Endothelial cell of umbilical vein (primary cell): ENCODE measurements around the gene OR2H1. TPM values are rescaled to one million over a fixed set of nuclear protein-coding genes. Genes with fewer than 3 reads are reported as not detected.

Experiments
- BruUV-seq: library from RNA; stranded (reverse); fragments of 400-500 nt; replicated peaks from 2 replicates; lab custom pipeline; 2021; lab: Mats Ljungman, UMichigan
- CTCF ChIA-PET: fragments of 300-600, 350-600 bp; sonication (Branson Sonifier 250); formaldehyde crosslinking; loops from one replicate; lab custom pipeline; 2021; ENCODE audit warnings: antibody characterized with exemption, inconsistent platforms; lab: Charles Lee
- POLR2A ChIA-PET: fragments of 300-600, 350-600 bp; sonication (Branson Sonifier 250); formaldehyde crosslinking; loops from one replicate; lab custom pipeline; 2021; ENCODE audit warnings: antibody characterized with exemption, inconsistent platforms; lab: Charles Lee
- DNase-seq: peaks from one replicate; pipeline ENCODE4 v3.0.0-alpha.2; 2011; ENCODE audit warnings: low read depth, low spot score
- FAIRE-seq: peaks from 2 replicates; lab custom pipeline; 2011; peaks lifted over from hg19 to GRCh38; lab: Jason Lieb, UNC
- H2AFZ ChIP-seq: 2 replicates; pipeline ENCODE4 v1.6.0; 2012; ENCODE audit warnings: low read depth, low read length, control low read depth, inconsistent platforms
- H3K27ac ChIP-seq: 2 replicates; pipeline ENCODE4 v1.5.1; 2011; ENCODE audit warnings: low read depth, mild to moderate bottlenecking, control low read depth, low read length, moderate library complexity; ENCODE audit not compliant: insufficient read depth
- H3K27me3 ChIP-seq, 2 experiments: 2 replicates each; pipeline versions ENCODE4 v1.6.0 to v1.6.1; 2011; ENCODE audit warnings: low read length in 2 of 2, mixed read lengths in 1 of 2; ENCODE audit not compliant: control insufficient read depth in 2 of 2, insufficient read depth in 2 of 2
- H3K36me3 ChIP-seq, 2 experiments: 2 replicates in 1 of 2; 3 replicates in 1 of 2; pipeline ENCODE4 v1.5.1; 2011; ENCODE audit warnings: low read length in 2 of 2, mild to moderate bottlenecking in 1 of 2, moderate library complexity in 1 of 2; ENCODE audit not compliant: control insufficient read depth in 2 of 2, insufficient read depth in 2 of 2; ENCODE audit errors: extremely low read depth in 1 of 2
- H3K4me1 ChIP-seq: 3 replicates; pipeline ENCODE4 v1.5.1; 2011; ENCODE audit warnings: mild to moderate bottlenecking, low read length; ENCODE audit not compliant: control insufficient read depth, insufficient read depth; ENCODE audit errors: extremely low read depth
- H3K4me2 ChIP-seq: 2 replicates; pipeline ENCODE4 v1.6.1; 2011; ENCODE audit warnings: low read length, control low read depth, mixed read lengths; ENCODE audit not compliant: insufficient read depth
- H3K4me3 ChIP-seq, 3 experiments: fragments of 200-600 bp in 1 of 3; sonication (generic), shearing (Covaris generic) in 1 of 3; replicated peaks in 1 of 3; 2 replicates each; pipeline ENCODE4 v1.5.1; 2011 to 2016; ENCODE audit warnings: control low read depth in 3 of 3, low read length in 3 of 3, mild to moderate bottlenecking in 2 of 3, inconsistent platforms in 1 of 3, low read depth in 1 of 3, moderate library complexity in 1 of 3; ENCODE audit not compliant: insufficient read depth in 1 of 3
- H3K79me2 ChIP-seq: 2 replicates; pipeline ENCODE4 v1.6.0; 2012; ENCODE audit warnings: low read length, inconsistent platforms; ENCODE audit not compliant: control insufficient read depth, insufficient read depth
- H3K9ac ChIP-seq: replicated peaks from 2 replicates; pipeline ENCODE3; 2011; ENCODE audit warnings: low read length, control low read depth; ENCODE audit not compliant: insufficient read depth; ENCODE audit errors: extremely low read depth
- H3K9me1 ChIP-seq: replicated peaks from 3 replicates; pipeline ENCODE4 v1.6.0; 2011; ENCODE audit warnings: mild to moderate bottlenecking, low read length; ENCODE audit not compliant: control insufficient read depth, insufficient read depth; ENCODE audit errors: extremely low read depth
- H3K9me3 ChIP-seq: replicated peaks from 2 replicates; pipeline ENCODE4 v1.5.1; 2012; ENCODE audit warnings: low read length, inconsistent platforms; ENCODE audit not compliant: control insufficient read depth, insufficient read depth
- H4K20me1 ChIP-seq: replicated peaks from 2 replicates; pipeline ENCODE3; 2011; ENCODE audit warnings: mild to moderate bottlenecking, low read length; ENCODE audit not compliant: control insufficient read depth, insufficient read depth; ENCODE audit errors: extremely low read depth
- EZH2 ChIP-seq: IDR thresholded peaks from 2 replicates; pipeline ENCODE4 v1.6.1; 2012; ENCODE audit warnings: borderline replicate concordance, low read depth, mild to moderate bottlenecking, moderate library complexity, low read length, inconsistent platforms; ENCODE audit not compliant: severe bottlenecking
- FOS ChIP-seq: IDR thresholded peaks from 2 replicates; pipeline ENCODE4 v1.6.1; 2011; ENCODE audit warnings: mild to moderate bottlenecking, low read length, moderate library complexity, borderline replicate concordance; ENCODE audit not compliant: insufficient read depth
- GATA2 ChIP-seq: IDR thresholded peaks from 2 replicates; pipeline ENCODE4 v1.7.0; 2011; ENCODE audit warnings: low read depth, mild to moderate bottlenecking, moderate library complexity, mixed read lengths, low read length; ENCODE audit not compliant: insufficient read length, insufficient read depth
- JUN ChIP-seq: IDR thresholded peaks from 2 replicates; pipeline ENCODE4 v1.6.1; 2011; ENCODE audit warnings: borderline replicate concordance, low read depth; ENCODE audit not compliant: insufficient read length, insufficient read depth
- MYC ChIP-seq: IDR thresholded peaks from one replicate; pipeline ENCODE4 v1.6.1; 2011; ENCODE audit warnings: mild to moderate bottlenecking, low read depth, low read length
- POLR2A ChIP-seq: IDR thresholded peaks from 2 replicates; pipeline ENCODE4 v1.6.1; 2012; ENCODE audit warnings: low read depth, mild to moderate bottlenecking, control low read depth, low read length
- POLR2AphosphoS5 ChIP-seq: IDR thresholded peaks from 2 replicates; pipeline ENCODE4 v1.6.1; 2012; ENCODE audit warnings: low read depth, mild to moderate bottlenecking, control low read depth, low read length, moderate library complexity; ENCODE audit not compliant: insufficient read depth
- dilution Hi-C: fragments of 300-500 bp; cut with MboI; formaldehyde crosslinking; loops from one replicate; pipeline ENCODE4 v1.15.0; 2019; ENCODE audit warnings: low sequenced_read_pairs; ENCODE audit not compliant: extremely low pct_ligation_motif_present
- intact Hi-C: fragments of 100-400 bp; cut with micrococcal nuclease; formaldehyde crosslinking; loops from one replicate; pipeline ENCODE4 v1.10.0; 2022
- polyA plus RNA-seq, 4 experiments: library from polyadenylated mRNA; depleted of rRNA in 3 of 4; stranded (reverse) in 3 of 4; unstranded in 1 of 4; fragments of >200 nt; gene quantifications; 2 replicates each; pipeline versions ENCODE4 v1.2.1 to v1.2.3, GENCODE V29; 2011 to 2012; ENCODE audit warnings: missing spikeins in 1 of 4
- total RNA-seq: library from RNA; stranded (reverse); gene quantifications from 2 replicates; pipeline ENCODE4 v1.2.3, GENCODE V29; 2021
- TF ChIP-seq, protein P1 (sequence below): IDR thresholded peaks from 2 replicates; pipeline ENCODE4 v1.6.1; 2011; ENCODE audit not compliant: insufficient read depth, insufficient read length
- TF ChIP-seq, protein P2 (sequence below), 2 donors: IDR thresholded peaks; 1 replicate in 1 of 2; 2 replicates in 1 of 2; pipeline ENCODE4 v1.5.1; 2011; ENCODE audit warnings: low read length in 2 of 2, mild to moderate bottlenecking in 2 of 2, moderate library complexity in 2 of 2, control low read depth in 1 of 2, inconsistent platforms in 1 of 2, low read depth in 1 of 2; ENCODE audit not compliant: insufficient read depth in 1 of 2; ENCODE audit errors: extremely low read depth in 1 of 2

Gene OR2H1
- total and polyA plus RNA-seq, 2 donors (not counting 3 experiments of a cell fraction or from before 2014, with no cell fraction given), result not detected

GRCh38 chr6:29414588-29414987, 42.4 kb upstream of the OR2H1 start, which contains the start of gene OR12D1:
Gene OR12D1, plus strand, starts transcription at chr6:29414928.
- no peak for FAIRE-seq
- ChIA-PET CTCF (no interaction called here), POLR2A (no interaction called here)

More at GRCh38 chr6:29414588-29414987, 42.4 kb upstream of the OR2H1 start, which contains the start of gene OR12D1:
- Histone ChIP-seq H3K79me2 (no peaks in the 10 kb centered on the region), H3K9me1 (no peaks in the 10 kb centered on the region), H3K9ac (no peak within 1 kb of the TSS), H3K4me2 (no peak within 1 kb of the TSS), H3K4me1 (no peaks in the 10 kb centered on the region), H3K27ac (no peak within 1 kb of the TSS), H2AFZ (no peak within 1 kb of the TSS), H3K27me3 (no peaks in the 10 kb centered on the region), H3K4me3 (no peak within 1 kb of the TSS), H3K9me3 (peaks cover 2% of the 10 kb centered on the region), H4K20me1 (no peaks in the 10 kb centered on the region), H3K36me3 (no peaks in the 10 kb centered on the region)
- BruUV-seq, result no TSS peak
- intact Hi-C loops, result no loop called here
- dilution Hi-C loops, result no loop called here
- TF ChIP-seq, protein P1, sequence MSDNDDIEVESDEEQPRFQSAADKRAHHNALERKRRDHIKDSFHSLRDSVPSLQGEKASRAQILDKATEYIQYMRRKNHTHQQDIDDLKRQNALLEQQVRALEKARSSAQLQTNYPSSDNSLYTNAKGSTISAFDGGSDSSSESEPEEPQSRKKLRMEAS, result no peak
- no peak for TF ChIP-seq GATA2
- no peak for TF ChIP-seq MYC
- no peak for TF ChIP-seq JUN
- no peak for TF ChIP-seq EZH2
- TF ChIP-seq POLR2A, result no peak
- no peak for TF ChIP-seq POLR2AphosphoS5
- no peak for TF ChIP-seq FOS
- TF ChIP-seq, protein P2, sequence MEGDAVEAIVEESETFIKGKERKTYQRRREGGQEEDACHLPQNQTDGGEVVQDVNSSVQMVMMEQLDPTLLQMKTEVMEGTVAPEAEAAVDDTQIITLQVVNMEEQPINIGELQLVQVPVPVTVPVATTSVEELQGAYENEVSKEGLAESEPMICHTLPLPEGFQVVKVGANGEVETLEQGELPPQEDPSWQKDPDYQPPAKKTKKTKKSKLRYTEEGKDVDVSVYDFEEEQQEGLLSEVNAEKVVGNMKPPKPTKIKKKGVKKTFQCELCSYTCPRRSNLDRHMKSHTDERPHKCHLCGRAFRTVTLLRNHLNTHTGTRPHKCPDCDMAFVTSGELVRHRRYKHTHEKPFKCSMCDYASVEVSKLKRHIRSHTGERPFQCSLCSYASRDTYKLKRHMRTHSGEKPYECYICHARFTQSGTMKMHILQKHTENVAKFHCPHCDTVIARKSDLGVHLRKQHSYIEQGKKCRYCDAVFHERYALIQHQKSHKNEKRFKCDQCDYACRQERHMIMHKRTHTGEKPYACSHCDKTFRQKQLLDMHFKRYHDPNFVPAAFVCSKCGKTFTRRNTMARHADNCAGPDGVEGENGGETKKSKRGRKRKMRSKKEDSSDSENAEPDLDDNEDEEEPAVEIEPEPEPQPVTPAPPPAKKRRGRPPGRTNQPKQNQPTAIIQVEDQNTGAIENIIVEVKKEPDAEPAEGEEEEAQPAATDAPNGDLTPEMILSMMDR (IDR thresholded peaks at IDR 0.05; ENCODE audit: extremely low read depth in 1 of 2, insufficient read depth in 1 of 2, low read depth in 1 of 2, low read length in 2 of 2), result no peak
- DNase-seq, result no peak
